ENCODE data around the gene CACNA2D4. TPM values are rescaled to one million over a fixed set of nuclear protein-coding genes. Genes with fewer than 3 reads are reported as not detected.

The CACNA2D4 gene
- total RNA-seq, 4 donors from 2014 or later = 3.3 to 29.1 (median 11.5) TPM

DNA sequence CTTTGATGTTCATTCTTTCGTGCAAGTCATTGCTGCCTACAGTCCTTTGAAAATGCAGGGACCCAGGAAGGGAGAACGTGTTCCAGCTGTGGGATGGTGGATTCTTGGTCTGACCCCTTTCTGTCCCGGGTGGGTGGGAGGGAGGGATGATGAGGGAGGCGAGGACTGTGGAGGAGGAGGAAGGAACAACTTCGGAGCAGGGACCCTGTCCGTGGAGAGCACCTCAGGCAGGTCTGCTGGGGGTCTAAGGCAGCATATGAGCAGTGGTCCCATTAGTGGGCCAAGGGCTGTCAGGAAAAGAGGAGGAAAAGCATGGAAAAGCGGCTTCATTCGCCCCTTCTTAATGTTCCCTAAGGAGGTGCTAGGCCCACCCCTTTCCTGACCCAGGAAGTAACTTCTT, 36.0 kb downstream of the CACNA2D4 start:
- TF ChIP-seq, protein P1, sequence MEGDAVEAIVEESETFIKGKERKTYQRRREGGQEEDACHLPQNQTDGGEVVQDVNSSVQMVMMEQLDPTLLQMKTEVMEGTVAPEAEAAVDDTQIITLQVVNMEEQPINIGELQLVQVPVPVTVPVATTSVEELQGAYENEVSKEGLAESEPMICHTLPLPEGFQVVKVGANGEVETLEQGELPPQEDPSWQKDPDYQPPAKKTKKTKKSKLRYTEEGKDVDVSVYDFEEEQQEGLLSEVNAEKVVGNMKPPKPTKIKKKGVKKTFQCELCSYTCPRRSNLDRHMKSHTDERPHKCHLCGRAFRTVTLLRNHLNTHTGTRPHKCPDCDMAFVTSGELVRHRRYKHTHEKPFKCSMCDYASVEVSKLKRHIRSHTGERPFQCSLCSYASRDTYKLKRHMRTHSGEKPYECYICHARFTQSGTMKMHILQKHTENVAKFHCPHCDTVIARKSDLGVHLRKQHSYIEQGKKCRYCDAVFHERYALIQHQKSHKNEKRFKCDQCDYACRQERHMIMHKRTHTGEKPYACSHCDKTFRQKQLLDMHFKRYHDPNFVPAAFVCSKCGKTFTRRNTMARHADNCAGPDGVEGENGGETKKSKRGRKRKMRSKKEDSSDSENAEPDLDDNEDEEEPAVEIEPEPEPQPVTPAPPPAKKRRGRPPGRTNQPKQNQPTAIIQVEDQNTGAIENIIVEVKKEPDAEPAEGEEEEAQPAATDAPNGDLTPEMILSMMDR (IDR thresholded peaks at IDR 0.05; ENCODE audit: low read depth) = no peak

DNA sequence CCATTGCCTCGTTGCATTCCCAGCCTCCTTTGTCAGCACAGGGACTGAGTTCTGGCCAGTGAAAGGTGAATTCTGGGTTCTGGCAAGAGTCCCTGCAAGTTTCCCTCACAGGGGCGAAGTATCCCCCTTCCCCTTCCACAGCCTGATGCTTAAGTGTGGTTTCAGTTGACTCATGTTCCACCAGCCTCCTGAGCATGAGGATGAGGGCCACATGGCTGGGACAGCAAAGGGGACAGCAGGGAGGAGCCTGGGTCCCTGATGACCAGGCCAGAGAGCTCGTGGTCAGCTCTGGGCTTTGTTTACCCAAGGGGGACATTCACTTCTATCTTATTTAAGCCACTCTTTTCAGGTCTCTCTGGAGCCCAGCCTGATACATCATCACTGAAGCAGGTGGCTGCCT, 36.5 kb downstream of the CACNA2D4 start:
- TF ChIP-seq, protein P1 (IDR thresholded peaks at IDR 0.05; ENCODE audit: low read depth) = no peak

DNA sequence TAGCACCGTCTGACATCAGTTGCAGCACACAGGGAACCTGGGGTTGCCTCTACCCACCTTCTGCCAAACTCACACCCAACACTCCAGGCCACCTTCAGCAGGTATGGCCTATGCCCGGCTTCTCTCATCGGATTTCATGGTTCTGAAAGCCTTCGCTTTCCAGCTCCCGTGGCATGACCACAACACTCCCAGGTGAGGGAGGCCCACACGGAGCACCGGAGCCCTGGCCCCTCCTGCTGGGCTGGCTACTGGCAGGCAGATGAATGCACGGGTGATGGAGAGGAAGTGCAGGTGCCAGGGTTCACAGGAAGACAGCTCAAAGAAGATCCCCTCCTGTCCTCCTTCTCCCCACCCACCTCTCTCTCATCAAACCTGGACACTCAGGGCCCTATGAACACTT, 37.2 kb downstream of the CACNA2D4 start:
- TF ChIP-seq, protein P1 (IDR thresholded peaks at IDR 0.05; ENCODE audit: low read depth) = no peak

DNA sequence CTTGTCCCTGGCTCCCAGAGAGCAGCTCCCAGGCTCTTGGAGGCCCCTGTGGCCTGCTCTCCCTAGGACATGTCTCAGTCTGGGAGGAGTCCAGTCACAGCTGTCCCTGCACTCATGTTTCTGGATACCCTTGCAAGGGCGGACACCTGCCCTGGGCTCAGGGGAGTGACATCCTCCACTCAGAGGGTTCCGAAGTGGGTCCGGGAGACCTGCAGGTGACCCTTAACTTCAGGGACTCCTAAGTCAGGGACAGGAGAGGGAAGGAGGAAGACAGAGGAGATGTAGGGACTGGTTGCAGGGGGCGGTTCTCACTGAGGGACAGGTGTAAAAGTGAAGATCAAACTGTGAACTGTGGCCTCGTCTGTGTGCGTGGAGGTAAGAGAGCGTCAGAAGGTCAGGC, 37.6 kb downstream of the CACNA2D4 start:
- TF ChIP-seq, protein P1 (IDR thresholded peaks at IDR 0.05; ENCODE audit: low read depth) = no peak

DNA sequence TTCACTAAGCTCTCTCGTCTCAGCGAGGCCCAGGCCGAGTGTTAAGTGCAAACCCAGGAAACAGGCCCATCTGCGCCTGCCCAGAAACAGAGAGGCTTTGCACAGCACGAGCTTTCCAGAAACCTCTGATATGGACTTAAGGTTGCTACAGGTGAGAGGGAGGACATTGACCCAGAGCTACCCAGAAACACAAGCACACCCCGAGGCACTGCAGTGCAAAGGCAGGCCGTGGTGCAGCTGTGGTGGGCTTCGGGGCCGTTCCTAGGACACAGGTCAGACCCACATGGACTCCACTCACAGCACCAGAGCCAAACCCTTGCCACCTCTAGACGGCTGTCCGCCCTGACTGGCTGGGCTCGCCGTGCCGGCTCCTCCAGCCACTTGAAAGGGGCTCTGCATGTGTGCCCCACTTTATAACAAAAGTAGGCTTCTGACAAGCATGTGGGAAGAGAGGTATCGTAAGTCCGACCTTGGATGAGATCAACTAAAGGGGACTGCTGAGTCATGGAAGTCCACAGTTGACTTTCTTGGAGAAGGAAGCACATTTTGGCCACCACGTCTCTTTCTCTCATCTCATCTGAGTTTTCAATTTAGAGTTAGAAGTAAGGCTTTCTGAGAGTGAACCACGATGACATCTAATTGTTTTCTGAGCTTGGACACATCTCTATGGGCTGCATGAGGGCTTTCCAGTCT, 38.2 kb downstream of the CACNA2D4 start:
- TF ChIP-seq, protein P1 (IDR thresholded peaks at IDR 0.05; ENCODE audit: low read depth) = no peak

DNA sequence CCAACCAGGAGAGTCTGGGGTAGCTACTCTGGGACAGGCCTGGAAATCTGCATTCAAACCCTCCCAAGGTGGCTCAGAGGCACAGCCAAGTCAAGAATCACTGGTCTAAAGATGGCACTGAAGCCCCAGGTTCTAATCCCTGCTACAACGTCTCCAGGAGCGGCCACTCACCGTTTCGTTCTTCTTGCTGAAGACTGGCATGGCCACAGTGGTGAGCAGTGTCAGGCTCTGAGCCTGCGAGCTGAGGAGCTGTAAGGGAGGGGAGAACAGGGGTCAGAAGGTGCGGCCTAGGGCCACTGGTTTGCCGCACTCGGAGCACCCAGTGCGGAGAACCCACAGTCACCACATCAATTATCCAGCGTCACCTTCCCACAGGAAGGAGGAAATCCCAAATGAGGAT, 38.8 kb downstream of the CACNA2D4 start:
- TF ChIP-seq, protein P1 (IDR thresholded peaks at IDR 0.05; ENCODE audit: low read depth) = no peak

DNA sequence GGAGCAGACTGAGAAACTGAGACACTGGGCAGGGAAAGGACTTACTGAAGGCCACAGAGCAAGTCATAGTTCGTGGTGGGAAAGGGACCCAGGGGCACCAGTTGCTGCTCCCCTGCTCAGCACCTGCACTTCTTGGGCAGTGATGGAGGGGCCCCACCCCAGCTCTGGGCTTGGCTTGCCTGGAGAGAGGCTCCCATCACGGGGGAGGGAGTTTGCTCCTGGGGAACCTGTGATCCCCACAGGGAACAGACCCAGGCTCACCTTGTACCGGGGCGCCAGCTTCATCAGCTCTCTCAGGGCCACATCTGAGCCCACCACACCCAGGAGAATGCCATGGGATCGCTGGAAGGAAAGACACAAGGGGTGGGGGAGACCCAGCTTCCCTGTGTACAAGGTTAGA, 39.8 kb downstream of the CACNA2D4 start:
- TF ChIP-seq, protein P1 (IDR thresholded peaks at IDR 0.05; ENCODE audit: low read depth) = no peak
